ENCODE data around the gene MIOX. TPM values are rescaled to one million over a fixed set of nuclear protein-coding genes. Genes with fewer than 3 reads are reported as not detected.

Gene MIOX
- total and polyA plus RNA-seq, 3 donors from 2014 or later: 0.24 to 0.25 TPM; not detected in 1

DNA sequence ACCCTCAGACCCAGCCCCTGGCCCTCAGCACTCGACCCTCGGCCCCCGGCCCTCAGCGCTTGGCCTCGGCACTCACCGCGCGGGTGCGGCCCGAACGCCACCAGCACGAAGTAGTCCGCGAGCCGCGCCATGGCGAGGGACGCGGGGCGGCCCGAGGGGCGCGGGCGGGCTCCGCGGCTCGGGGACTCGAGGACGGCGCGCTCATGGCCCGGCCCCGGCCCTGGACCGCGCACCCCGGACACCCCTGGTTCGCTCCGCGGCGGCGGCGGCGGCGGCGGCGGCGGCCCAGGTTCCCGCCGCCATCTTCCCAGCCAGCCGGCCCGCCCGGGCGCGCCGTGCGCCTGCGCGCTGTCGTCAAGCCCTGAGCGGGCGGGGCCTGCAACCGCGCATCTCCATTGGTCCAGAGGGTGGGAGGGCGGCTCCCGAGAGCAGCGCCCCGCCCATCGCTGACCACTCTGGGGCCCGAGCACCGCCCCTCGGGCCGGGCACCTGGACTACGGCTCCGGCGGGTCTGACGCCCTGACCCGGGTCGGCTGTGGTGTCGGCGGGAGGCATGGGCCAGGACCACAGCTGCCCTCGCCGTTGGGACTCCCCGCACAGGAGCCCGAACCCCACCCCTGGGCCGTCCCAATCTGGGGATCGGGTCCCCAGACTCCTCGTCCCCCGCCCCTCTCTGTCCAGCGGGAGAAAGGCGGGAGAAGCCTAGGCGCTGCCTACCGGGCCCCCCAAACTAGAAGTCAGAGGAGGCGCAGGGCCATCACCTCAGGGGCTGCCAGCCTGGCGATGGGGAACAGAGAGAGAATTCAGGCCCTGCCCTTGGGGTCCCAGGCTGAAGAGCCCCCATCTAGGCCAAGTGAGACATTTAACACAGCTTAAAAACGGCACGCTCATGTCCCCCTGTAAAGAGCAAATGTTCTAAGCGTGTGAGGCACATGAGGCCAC lies 11.7 kb upstream of the MIOX start, which contains the start of gene SBF1:
Gene SBF1, minus strand, starts transcription at position 326 of the 942 bp plus-strand sequence. Its CDS starts 195 bp downstream, at position 131.
- H3K27ac ChIP-seq: peak within 1 kb of the TSS; percentile 55 to 85
- intact Hi-C loops (cut with DNase I; ENCODE audit: low total_unique reads): no loop called here
- H3K4me1 ChIP-seq: peaks cover 14% of the 10 kb centered on the region
- peak within 1 kb of the TSS; percentile 85 to 91 for H3K4me3 ChIP-seq
- peak; percentile 95 for DNase-seq
- H3K36me3 ChIP-seq (ENCODE audit: low read depth, missing control alignments): no peaks in the 10 kb centered on the region
- no peaks in the 10 kb centered on the region for H3K9me3 ChIP-seq
- no peaks in the 10 kb centered on the region for H3K27me3 ChIP-seq
- 1 to 2% methylated on average over 41 to 94 of the region's 97 CpGs for WGBS, 2 donors
- TF ChIP-seq, protein P1, sequence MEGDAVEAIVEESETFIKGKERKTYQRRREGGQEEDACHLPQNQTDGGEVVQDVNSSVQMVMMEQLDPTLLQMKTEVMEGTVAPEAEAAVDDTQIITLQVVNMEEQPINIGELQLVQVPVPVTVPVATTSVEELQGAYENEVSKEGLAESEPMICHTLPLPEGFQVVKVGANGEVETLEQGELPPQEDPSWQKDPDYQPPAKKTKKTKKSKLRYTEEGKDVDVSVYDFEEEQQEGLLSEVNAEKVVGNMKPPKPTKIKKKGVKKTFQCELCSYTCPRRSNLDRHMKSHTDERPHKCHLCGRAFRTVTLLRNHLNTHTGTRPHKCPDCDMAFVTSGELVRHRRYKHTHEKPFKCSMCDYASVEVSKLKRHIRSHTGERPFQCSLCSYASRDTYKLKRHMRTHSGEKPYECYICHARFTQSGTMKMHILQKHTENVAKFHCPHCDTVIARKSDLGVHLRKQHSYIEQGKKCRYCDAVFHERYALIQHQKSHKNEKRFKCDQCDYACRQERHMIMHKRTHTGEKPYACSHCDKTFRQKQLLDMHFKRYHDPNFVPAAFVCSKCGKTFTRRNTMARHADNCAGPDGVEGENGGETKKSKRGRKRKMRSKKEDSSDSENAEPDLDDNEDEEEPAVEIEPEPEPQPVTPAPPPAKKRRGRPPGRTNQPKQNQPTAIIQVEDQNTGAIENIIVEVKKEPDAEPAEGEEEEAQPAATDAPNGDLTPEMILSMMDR (IDR thresholded peaks at IDR 0.05): peak in 1 of 3 experiments; percentile 7
- TF ChIP-seq POLR2A (IDR thresholded peaks at IDR 0.05): no peak

DNA sequence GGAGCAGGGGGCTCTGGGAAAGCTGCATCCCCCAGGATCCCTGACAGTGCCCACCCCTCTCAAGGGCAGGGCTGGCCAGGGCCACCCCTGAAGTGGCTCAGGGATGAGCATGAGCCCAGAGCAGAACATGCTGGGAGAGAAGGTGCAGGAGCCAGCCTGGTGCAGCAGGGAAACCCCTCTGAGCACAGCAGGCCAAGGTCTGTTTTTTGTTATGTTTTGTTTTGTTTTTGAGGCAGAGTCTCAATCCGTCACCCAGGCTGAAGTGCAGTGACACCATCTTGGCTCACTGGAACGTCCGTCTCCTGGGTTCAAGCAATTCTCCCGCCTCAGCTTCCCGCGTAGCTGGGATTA lies 11.0 kb upstream of the MIOX start:
- WGBS, 2 donors: 85 to 93% methylated on average over 6 of the region's 6 CpGs
- H3K4me3 ChIP-seq: no peak overlapping the region
- TF ChIP-seq, protein P1 (IDR thresholded peaks at IDR 0.05): no peak
- peaks cover 14% of the 10 kb centered on the region for H3K4me1 ChIP-seq
- DNase-seq: no peak
- H3K9me3 ChIP-seq: no peaks in the 10 kb centered on the region
- no peak overlapping the region for H3K27ac ChIP-seq
- H3K36me3 ChIP-seq (ENCODE audit: low read depth, missing control alignments): no peaks in the 10 kb centered on the region
- intact Hi-C loops (cut with DNase I; ENCODE audit: low total_unique reads): no loop called here
- H3K27me3 ChIP-seq: no peaks in the 10 kb centered on the region

DNA sequence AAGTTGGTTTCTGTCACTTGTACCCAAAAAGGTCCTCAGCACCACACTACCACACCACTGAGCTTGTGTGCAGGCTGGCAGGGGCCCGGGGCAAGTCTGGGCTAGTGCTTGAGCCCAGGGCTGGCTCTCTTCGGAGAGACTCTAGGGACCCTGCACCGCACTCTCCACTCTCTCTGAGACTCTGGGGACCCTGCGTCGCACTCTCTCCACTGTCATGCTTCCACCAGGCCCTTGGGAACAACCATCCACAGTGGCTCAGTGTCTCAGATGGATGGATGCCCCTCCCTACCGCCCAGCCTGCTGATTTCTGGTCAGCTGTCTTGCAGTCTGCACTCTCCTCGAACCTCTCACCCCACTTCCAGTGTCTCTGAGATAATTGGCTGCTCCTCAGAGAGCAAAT lies 9.8 kb upstream of the MIOX start:
- Histone ChIP-seq H3K36me3 (ENCODE audit: low read depth, missing control alignments) (no peaks in the 10 kb centered on the region), H3K4me1 (peaks cover 10% of the 10 kb centered on the region), H3K4me3 (no peak overlapping the region), H3K27ac (no peak overlapping the region), H3K27me3 (no peaks in the 10 kb centered on the region), H3K9me3 (no peaks in the 10 kb centered on the region)
- TF ChIP-seq POLR2A (IDR thresholded peaks at IDR 0.05): no peak
- TF ChIP-seq, protein P1 (IDR thresholded peaks at IDR 0.05): no peak
- WGBS, 2 donors: 82 to 86% methylated on average over 7 of the region's 7 CpGs
- no peak for DNase-seq
- intact Hi-C loops (cut with DNase I; ENCODE audit: low total_unique reads): no loop called here

DNA sequence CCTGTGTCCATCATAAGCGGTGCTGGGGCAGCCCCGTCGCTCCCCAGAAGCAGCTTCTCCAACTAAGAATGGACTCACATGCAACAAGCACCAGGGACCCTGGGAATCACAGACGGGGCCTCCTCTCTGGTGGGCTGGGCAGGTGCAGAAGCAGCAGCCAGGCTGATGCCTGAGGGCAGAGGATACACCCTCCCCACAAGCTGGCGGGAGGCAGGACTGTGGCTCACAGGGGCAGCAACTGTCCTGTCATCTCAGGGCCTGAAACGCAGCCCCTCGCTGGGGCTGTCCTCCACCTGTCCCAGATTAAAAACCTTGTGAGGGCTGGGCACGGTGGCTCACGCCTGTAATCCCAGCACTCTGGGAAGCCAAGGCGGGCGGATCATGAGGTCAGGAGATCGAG lies 8.7 kb upstream of the MIOX start:
- H3K4me3 ChIP-seq: no peak overlapping the region
- intact Hi-C loops (cut with DNase I; ENCODE audit: low total_unique reads): no loop called here
- H3K36me3 ChIP-seq (ENCODE audit: low read depth, missing control alignments): no peaks in the 10 kb centered on the region
- H3K9me3 ChIP-seq: no peaks in the 10 kb centered on the region
- H3K27me3 ChIP-seq: no peaks in the 10 kb centered on the region
- WGBS, 2 donors: 92 to 93% methylated on average over 10 to 12 of the region's 12 CpGs
- DNase-seq: no peak
- H3K27ac ChIP-seq: no peak overlapping the region
- TF ChIP-seq, protein P1 (IDR thresholded peaks at IDR 0.05): no peak
- TF ChIP-seq POLR2A (IDR thresholded peaks at IDR 0.05): no peak
- H3K4me1 ChIP-seq: peaks cover 10% of the 10 kb centered on the region
